Measurements from ENCODE around the gene VAV3.

VAV3 gene

DNA sequence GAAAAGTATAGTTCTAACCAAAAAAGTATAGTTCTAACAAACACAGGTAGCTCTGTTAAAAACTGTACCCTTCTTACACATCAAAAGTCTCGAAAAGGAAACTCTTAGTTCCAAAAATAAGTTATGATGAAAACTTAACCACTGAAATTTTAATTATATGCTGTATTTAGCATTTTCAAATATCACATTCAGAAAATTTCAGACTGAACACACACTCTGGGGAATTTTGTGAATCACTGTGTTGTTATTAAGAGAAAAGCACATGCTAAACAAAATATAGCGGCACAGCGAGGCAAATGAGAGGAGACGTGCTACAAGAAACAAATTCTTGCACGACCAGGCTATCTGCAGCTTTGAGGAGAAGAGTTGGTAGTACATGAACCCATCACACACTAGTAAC lies 30.4 kb downstream of the VAV3 start:
- DNase-seq (ENCODE audit: low spot score), result no peak
- in situ Hi-C loops (cut with MboI; ENCODE audit: low sequenced_read_pairs, unreplicated experiment), result no loop called here

DNA sequence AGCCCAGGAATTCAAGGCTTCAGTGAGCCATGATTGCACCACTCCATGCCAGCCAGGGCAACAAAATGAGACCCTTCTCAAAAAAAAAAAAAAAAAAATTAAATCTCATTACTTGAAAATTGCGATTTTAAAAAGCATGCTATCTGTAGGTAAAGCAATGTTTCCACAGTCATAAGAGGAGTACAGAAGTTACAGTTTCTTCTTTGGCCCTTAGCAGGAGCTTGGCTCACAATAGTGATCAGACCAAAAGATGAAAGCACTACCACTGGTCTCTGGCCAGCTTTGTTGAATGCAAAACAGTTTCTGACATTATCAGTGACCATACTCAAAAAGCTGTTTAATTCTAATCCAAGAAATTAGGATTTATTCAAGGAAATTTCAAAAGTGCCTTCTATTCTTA lies 31.2 kb downstream of the VAV3 start:
- TF ChIP-seq, protein P1, sequence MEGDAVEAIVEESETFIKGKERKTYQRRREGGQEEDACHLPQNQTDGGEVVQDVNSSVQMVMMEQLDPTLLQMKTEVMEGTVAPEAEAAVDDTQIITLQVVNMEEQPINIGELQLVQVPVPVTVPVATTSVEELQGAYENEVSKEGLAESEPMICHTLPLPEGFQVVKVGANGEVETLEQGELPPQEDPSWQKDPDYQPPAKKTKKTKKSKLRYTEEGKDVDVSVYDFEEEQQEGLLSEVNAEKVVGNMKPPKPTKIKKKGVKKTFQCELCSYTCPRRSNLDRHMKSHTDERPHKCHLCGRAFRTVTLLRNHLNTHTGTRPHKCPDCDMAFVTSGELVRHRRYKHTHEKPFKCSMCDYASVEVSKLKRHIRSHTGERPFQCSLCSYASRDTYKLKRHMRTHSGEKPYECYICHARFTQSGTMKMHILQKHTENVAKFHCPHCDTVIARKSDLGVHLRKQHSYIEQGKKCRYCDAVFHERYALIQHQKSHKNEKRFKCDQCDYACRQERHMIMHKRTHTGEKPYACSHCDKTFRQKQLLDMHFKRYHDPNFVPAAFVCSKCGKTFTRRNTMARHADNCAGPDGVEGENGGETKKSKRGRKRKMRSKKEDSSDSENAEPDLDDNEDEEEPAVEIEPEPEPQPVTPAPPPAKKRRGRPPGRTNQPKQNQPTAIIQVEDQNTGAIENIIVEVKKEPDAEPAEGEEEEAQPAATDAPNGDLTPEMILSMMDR (IDR thresholded peaks at IDR 0.05; ENCODE audit: borderline replicate concordance, control extremely low read depth, extremely low read depth, insufficient read depth, missing control alignments), result no peak
- no peak for DNase-seq (ENCODE audit: low spot score)
- in situ Hi-C loops (cut with MboI; ENCODE audit: low sequenced_read_pairs, unreplicated experiment), result no loop called here

More for the DNA sequence above, 30.4 kb downstream of the VAV3 start:
- TF ChIP-seq, protein P1 (IDR thresholded peaks at IDR 0.05; ENCODE audit: borderline replicate concordance, control extremely low read depth, extremely low read depth, insufficient read depth, missing control alignments), result no peak

DNA sequence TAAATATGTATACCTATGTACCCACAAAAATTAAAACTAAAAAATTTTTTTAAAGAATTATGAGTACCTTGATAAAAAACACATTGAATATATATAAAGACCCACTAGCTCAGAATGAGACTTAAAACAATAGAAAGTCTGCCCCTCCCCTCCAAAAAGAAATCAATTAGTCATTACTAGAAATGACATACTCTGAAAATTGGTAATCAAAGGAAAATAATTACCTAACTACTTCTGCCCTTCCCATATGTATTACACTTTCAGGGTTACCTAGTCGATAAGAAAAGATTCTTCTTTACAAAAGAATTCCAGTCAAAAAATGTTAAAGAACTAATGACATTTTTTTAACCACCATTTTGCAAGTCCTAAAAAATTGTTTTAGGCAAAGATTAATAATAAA lies 34.7 kb downstream of the VAV3 start:
- no peak for DNase-seq (ENCODE audit: low spot score)
- TF ChIP-seq, protein P1 (IDR thresholded peaks at IDR 0.05; ENCODE audit: borderline replicate concordance, control extremely low read depth, extremely low read depth, insufficient read depth, missing control alignments), result no peak
- in situ Hi-C loops (cut with MboI; ENCODE audit: low sequenced_read_pairs, unreplicated experiment), result no loop called here

DNA sequence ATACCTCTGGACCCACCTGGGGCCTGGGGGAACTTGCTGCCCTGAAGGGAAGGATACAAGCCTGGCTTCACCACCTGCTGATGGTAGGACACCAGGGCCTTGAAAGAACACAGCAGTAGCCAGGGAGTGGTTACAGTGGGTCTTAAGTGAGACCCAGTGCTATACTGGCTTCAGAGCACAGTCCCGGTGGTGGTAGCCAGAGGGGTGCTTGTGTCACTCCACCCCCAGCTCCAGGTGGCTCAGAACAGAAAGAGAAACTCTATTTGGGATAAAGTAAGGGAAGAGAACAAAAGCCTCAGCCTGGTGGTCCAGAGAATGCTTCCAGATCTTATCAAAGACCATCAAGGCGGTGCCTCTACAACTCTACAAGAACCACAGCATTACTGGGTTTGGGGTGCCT lies 37.2 kb downstream of the VAV3 start:
- DNase-seq (ENCODE audit: low spot score), result no peak
- in situ Hi-C loops (cut with MboI; ENCODE audit: low sequenced_read_pairs, unreplicated experiment), result no loop called here
- TF ChIP-seq, protein P1 (IDR thresholded peaks at IDR 0.05; ENCODE audit: borderline replicate concordance, control extremely low read depth, extremely low read depth, insufficient read depth, missing control alignments), result no peak

DNA sequence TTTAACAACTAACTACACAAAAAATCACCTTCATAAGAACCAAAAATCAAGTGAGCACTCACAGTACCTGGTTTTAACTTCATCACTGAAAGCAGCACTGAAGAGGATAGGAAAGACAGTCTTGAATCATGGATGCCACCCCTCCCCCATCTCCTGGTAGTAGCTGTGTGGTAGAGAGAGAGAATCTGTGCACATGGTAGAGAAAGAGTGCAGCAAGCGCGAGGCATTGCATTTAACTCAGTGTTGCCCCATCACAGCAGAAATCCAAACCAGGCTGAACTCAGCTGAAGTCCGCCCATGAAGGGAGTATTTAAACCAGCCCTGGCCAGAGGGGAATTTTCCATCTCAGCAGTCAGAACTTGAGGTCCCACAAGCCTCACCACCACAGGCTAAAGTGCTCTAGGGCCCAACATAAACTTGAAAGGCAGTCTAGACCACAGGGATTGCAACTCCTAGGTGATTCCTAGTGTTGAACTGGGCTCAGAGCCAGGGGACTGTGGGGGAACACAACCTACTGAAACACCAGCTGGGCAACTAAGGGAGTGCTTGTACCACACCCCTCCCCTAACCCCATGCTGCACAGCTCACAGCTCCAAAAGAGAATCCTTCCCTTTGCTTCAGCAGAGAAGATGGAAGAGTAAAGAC lies 38.4 kb downstream of the VAV3 start:
- TF ChIP-seq, protein P1 (IDR thresholded peaks at IDR 0.05; ENCODE audit: borderline replicate concordance, control extremely low read depth, extremely low read depth, insufficient read depth, missing control alignments), result no peak
- no peak for DNase-seq (ENCODE audit: low spot score)
- in situ Hi-C loops (cut with MboI; ENCODE audit: low sequenced_read_pairs, unreplicated experiment), result no loop called here

DNA sequence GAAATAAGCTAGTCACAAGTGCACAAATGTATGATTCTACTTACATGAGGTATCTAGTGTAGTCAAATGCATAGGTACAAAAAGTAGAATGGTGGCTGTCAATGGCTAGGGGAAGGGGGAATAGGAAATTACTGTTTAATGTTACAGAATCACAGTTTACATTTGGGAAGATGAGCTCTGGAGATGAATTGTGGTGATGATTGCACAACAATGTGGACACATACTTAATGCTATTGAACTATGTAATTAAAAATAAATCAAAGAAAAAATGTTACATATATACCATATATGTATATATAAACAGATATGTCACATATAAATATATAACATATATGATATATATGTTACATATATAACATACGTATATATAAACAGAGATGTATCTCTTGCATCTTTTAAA lies 39.4 kb downstream of the VAV3 start:
- no peak for DNase-seq (ENCODE audit: low spot score)
- in situ Hi-C loops (cut with MboI; ENCODE audit: low sequenced_read_pairs, unreplicated experiment), result no loop called here
- TF ChIP-seq, protein P1 (IDR thresholded peaks at IDR 0.05; ENCODE audit: borderline replicate concordance, control extremely low read depth, extremely low read depth, insufficient read depth, missing control alignments), result no peak

All from GM13976 (cell line).